ENCODE results near the gene AASDHPPT. TPM values are rescaled to one million over a fixed set of nuclear protein-coding genes. Genes with fewer than 3 reads are reported as not detected.
"Not testable (repeated sequence)": the region's sequence is repeated elsewhere in the genome, so short reads cannot be mapped to it uniquely, and the experiment has no call there.

Gene AASDHPPT
- total RNA-seq, 4 donors from 2014 or later = 23.2 to 59.4 (median 45.2) TPM

DNA sequence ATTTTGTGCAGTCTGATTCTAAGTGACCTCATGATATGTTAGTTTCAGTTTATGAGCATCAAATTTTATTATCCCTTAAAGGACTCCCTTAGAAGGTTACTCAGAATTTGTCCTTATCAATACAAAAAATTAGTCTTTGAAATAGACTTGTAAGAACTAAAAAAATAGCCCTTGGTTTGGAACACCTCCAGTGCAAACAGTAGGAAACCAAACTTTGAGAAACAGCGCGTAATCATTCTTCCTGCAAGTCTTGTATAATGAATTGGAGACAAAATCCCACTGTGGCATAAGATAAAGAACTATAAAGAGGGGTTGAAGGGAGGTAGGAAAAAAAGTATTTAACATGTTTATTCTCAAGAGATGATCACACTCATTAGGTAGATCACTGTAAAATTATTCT, 44.6 kb upstream of the AASDHPPT start:
- no peak overlapping the region for H3K27ac ChIP-seq
- no peak overlapping the region for H3K4me3 ChIP-seq
- intact Hi-C loops (cut with DNase I; ENCODE audit: low total_unique reads) = no loop called here
- ATAC-seq (no peak), DNase-seq (no peak)
- in situ Hi-C loops (cut with MboI; ENCODE audit: low sequenced_read_pairs in 4 of 4) = no loop called here
- no peaks in the 10 kb centered on the region for H3K36me3 ChIP-seq
- H3K4me1 ChIP-seq = no peaks in the 10 kb centered on the region
- no peak for TF ChIP-seq POLR2A (IDR thresholded peaks at IDR 0.05)
- TF ChIP-seq, protein P1, sequence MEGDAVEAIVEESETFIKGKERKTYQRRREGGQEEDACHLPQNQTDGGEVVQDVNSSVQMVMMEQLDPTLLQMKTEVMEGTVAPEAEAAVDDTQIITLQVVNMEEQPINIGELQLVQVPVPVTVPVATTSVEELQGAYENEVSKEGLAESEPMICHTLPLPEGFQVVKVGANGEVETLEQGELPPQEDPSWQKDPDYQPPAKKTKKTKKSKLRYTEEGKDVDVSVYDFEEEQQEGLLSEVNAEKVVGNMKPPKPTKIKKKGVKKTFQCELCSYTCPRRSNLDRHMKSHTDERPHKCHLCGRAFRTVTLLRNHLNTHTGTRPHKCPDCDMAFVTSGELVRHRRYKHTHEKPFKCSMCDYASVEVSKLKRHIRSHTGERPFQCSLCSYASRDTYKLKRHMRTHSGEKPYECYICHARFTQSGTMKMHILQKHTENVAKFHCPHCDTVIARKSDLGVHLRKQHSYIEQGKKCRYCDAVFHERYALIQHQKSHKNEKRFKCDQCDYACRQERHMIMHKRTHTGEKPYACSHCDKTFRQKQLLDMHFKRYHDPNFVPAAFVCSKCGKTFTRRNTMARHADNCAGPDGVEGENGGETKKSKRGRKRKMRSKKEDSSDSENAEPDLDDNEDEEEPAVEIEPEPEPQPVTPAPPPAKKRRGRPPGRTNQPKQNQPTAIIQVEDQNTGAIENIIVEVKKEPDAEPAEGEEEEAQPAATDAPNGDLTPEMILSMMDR (IDR thresholded peaks at IDR 0.05 in 4 of 5, conservative IDR thresholded peaks at IDR 0.05 in 1 of 5) = no peak
- peaks cover 0 to 3% (median 0%) of the 10 kb centered on the region in 3 donors for H3K27me3 ChIP-seq
- H3K9me3 ChIP-seq = no peaks in the 10 kb centered on the region

DNA sequence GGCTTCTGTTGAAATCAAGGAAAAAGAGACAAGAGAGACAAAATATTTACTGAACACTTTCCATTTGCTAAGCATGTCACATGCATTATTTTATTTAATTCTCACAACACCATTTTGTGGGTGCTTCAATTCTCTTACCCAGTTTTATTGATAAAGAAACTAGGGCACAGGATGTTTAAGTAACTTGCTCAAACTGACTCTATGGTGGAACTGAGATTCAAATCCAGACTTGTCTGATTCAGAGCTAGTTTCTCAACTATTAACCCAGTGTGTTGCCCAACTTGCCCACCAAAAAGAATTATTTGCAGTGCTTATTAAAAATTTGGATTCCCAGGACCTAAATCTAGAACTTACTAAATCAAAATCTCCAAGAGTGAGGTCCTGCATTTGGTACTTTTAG, 33.9 kb upstream of the AASDHPPT start:
- intact Hi-C loops (cut with DNase I; ENCODE audit: low total_unique reads) (no loop called here), in situ Hi-C loops (cut with MboI; ENCODE audit: low sequenced_read_pairs in 4 of 4) (no loop called here)
- TF ChIP-seq, protein P1 (IDR thresholded peaks at IDR 0.05 in 4 of 5, conservative IDR thresholded peaks at IDR 0.05 in 1 of 5) = no peak
- TF ChIP-seq POLR2A (IDR thresholded peaks at IDR 0.05) = no peak
- Histone ChIP-seq H3K4me1 (no peaks in the 10 kb centered on the region), H3K4me3 (no peak overlapping the region), H3K9me3 (no peaks in the 10 kb centered on the region), H3K27ac (no peak overlapping the region), H3K36me3 (no peaks in the 10 kb centered on the region), H3K27me3 (no peaks in the 10 kb centered on the region)
- no peak for DNase-seq
- no peak for ATAC-seq

DNA sequence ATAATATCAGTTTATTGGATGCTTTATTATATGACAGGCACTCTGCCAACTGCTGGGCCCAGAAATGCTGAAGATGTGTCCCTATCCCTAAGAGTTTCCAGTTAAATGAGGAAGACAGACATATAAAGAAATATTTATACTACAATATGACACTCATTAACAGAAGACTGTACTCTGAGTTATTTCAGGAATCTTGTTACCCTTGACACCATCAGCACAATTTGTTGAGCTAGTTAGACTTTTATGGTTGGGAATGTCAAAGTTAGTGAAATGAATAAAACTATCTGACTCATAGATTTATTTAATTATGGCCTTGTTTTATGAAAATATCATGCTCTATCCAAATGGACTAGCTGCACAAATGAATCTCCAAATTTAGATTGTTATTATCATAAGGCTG, 29.8 kb upstream of the AASDHPPT start:
- TF ChIP-seq POLR2A (IDR thresholded peaks at IDR 0.05) = no peak
- TF ChIP-seq, protein P1 (IDR thresholded peaks at IDR 0.05 in 4 of 5, conservative IDR thresholded peaks at IDR 0.05 in 1 of 5) = no peak
- Histone ChIP-seq H3K9me3 (no peaks in the 10 kb centered on the region), H3K27me3 (no peaks in the 10 kb centered on the region), H3K36me3 (no peaks in the 10 kb centered on the region), H3K4me3 (no peak overlapping the region), H3K4me1 (no peaks in the 10 kb centered on the region), H3K27ac (no peak overlapping the region)
- no peak for DNase-seq
- ATAC-seq = no peak
- in situ Hi-C loops (cut with MboI; ENCODE audit: low sequenced_read_pairs in 4 of 4) = no loop called here
- intact Hi-C loops (cut with DNase I; ENCODE audit: low total_unique reads) = no loop called here

DNA sequence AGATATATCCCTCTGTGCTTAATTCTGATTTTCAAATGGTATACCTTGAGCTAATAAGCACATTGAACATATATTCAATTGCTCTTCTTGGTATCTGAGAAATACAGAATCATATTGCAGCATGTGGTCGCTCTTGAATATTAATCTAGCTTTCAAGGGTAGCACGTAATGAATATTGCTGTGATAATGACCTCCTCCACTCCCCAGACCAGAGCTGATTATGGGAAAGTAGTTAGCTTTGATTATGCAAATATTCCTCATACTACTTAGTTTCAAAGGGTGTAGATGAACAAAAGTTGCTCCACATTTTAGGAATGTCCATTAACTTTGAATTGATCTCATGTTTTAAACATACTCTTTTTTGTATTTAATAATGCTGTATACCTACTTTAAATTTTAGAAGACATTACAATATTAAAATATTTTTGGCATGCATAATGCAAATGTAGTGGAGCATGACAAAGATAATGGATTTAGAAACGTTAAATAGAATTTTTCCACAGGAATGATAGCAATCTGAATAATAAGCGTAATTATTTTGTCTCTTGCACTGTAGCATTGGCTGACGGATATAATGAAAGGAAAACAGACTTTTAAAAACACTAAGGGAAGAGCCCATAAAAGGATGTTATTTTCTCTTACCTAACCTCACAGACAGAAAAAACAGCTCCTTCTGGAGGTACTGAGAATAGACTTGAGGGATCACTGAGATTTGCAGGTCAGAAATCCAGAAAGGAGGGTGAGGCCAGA, 27.6 kb upstream of the AASDHPPT start:
- ATAC-seq (no peak), DNase-seq (no peak)
- Histone ChIP-seq H3K27ac (no peak overlapping the region), H3K27me3 (no peaks in the 10 kb centered on the region), H3K9me3 (no peaks in the 10 kb centered on the region), H3K4me3 (no peak overlapping the region), H3K36me3 (no peaks in the 10 kb centered on the region), H3K4me1 (no peaks in the 10 kb centered on the region)
- TF ChIP-seq POLR2A (IDR thresholded peaks at IDR 0.05) = no peak
- TF ChIP-seq, protein P1 (IDR thresholded peaks at IDR 0.05 in 4 of 5, conservative IDR thresholded peaks at IDR 0.05 in 1 of 5) = no peak
- intact Hi-C loops (cut with DNase I; ENCODE audit: low total_unique reads) = no loop called here
- in situ Hi-C loops (cut with MboI; ENCODE audit: low sequenced_read_pairs in 4 of 4) = no loop called here

DNA sequence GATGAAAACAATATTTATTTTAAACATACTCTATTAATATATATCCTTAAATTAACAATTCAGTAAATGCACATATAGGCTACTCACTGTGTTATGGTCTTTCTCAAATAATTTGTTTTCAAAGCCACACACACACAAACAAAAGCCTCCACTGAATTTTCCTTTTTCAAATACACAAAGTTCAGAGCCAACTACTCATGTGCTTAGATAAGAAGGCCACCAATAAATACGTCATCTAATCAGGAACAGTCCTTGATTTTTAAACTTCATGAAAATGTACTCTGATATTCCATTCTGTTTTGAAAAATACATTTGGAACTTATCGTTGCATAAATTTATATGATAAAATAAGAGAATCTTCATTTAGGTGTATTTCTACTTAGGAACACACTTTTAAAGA, 26.4 kb upstream of the AASDHPPT start:
- ATAC-seq = no peak
- in situ Hi-C loops (cut with MboI; ENCODE audit: low sequenced_read_pairs in 4 of 4) = no loop called here

DNA sequence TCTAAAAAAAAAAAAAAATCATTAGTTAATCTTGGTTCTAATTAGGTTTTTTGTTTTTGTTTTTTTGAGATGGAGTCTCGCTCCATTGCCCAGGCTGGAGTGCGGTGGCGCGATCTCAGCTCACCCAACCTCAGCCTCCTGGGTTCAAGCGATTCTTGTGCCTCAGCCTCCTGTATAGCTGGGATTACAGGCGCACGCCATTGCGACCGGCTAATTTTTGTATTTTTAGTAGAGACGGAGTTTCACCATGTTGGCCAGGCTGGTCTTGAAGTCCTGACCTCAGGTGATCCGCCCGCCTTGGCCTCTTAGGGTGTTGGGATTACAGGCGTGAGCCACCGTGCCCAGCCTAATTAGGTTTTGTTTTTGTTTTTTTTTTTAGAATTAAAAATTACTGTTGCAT, 19.1 kb upstream of the AASDHPPT start:
- ATAC-seq; H3K9me3 ChIP-seq; H3K27me3 ChIP-seq; H3K36me3 ChIP-seq; DNase-seq; H3K4me3 ChIP-seq; in situ Hi-C loops (cut with MboI; ENCODE audit: low sequenced_read_pairs in 4 of 4); intact Hi-C loops (cut with DNase I; ENCODE audit: low total_unique reads); H3K4me1 ChIP-seq; H3K27ac ChIP-seq: not testable (repeated sequence)

More for the DNA sequence above, 26.4 kb upstream of the AASDHPPT start:
- intact Hi-C loops (cut with DNase I; ENCODE audit: low total_unique reads) = no loop called here
- H3K4me1 ChIP-seq = no peaks in the 10 kb centered on the region
- no peak overlapping the region for H3K27ac ChIP-seq
- no peaks in the 10 kb centered on the region for H3K36me3 ChIP-seq
- no peaks in the 10 kb centered on the region for H3K9me3 ChIP-seq
- no peak for DNase-seq
- H3K27me3 ChIP-seq = no peaks in the 10 kb centered on the region
- TF ChIP-seq, protein P1 (IDR thresholded peaks at IDR 0.05 in 4 of 5, conservative IDR thresholded peaks at IDR 0.05 in 1 of 5) = no peak
- no peak for TF ChIP-seq POLR2A (IDR thresholded peaks at IDR 0.05)
- no peak overlapping the region for H3K4me3 ChIP-seq
